GM19463 (cell line): ENCODE data around the gene CARD18.

ENCODE experiments used
- ATAC-seq: cut with Tn5 transposase; IDR thresholded peaks from one replicate; pipeline ENCODE4 v1.9.1; 2021; ENCODE audit warnings: mild to moderate bottlenecking, moderate library complexity; ENCODE audit not compliant: unreplicated experiment

Gene CARD18

GRCh38 chr11:105139669-105140068 lies at the start of gene CARD18:
Gene CARD18, minus strand, starts transcription at chr11:105139769. Its CDS starts 43 bp downstream, at chr11:105139726.
- ATAC-seq, result no peak

GRCh38 chr11:105183987-105184386 lies 44.4 kb upstream of the CARD18 start:
- no peak for ATAC-seq

- ATAC-seq, result no peak
Measured at GRCh38 chr11:105183426-105183825, 43.9 kb upstream of the CARD18 start.

- ATAC-seq, result no peak
Measured at GRCh38 chr11:105181521-105181920, 42.0 kb upstream of the CARD18 start.

- no peak for ATAC-seq
Measured at GRCh38 chr11:105181100-105181499, 41.5 kb upstream of the CARD18 start.

GRCh38 chr11:105179542-105180278 lies 40.1 kb upstream of the CARD18 start:
- no peak for ATAC-seq

- ATAC-seq, result no peak
Measured at GRCh38 chr11:105177658-105178057, 38.1 kb upstream of the CARD18 start.

GRCh38 chr11:105168457-105168856 lies 28.9 kb upstream of the CARD18 start:
- no peak for ATAC-seq

- ATAC-seq, result no peak
Measured at GRCh38 chr11:105167244-105167643, 27.7 kb upstream of the CARD18 start.

- no peak for ATAC-seq
Measured at GRCh38 chr11:105164208-105164607, 24.6 kb upstream of the CARD18 start.

GRCh38 chr11:105162506-105162905 lies 22.9 kb upstream of the CARD18 start:
- ATAC-seq, result no peak

GRCh38 chr11:105158436-105158835 lies 18.9 kb upstream of the CARD18 start:
- ATAC-seq, result no peak

- ATAC-seq, result no peak
Measured at GRCh38 chr11:105156720-105157119, 17.2 kb upstream of the CARD18 start.

GRCh38 chr11:105156231-105156630 lies 16.7 kb upstream of the CARD18 start:
- no peak for ATAC-seq

GRCh38 chr11:105155679-105156078 lies 16.1 kb upstream of the CARD18 start:
- ATAC-seq, result no peak

- no peak for ATAC-seq
Measured at GRCh38 chr11:105153392-105153791, 13.8 kb upstream of the CARD18 start.

- ATAC-seq, result no peak
Measured at GRCh38 chr11:105152560-105152959, 13.0 kb upstream of the CARD18 start.

GRCh38 chr11:105152021-105152512 lies 12.5 kb upstream of the CARD18 start:
- ATAC-seq, result no peak

GRCh38 chr11:105149477-105149876 lies 9.9 kb upstream of the CARD18 start:
- no peak for ATAC-seq

- no peak for ATAC-seq
Measured at GRCh38 chr11:105148241-105148640, 8.7 kb upstream of the CARD18 start.

- ATAC-seq, result no peak
Measured at GRCh38 chr11:105144887-105145286, 5.3 kb upstream of the CARD18 start.

- no peak for ATAC-seq
Measured at GRCh38 chr11:105142167-105142566, 2.6 kb upstream of the CARD18 start.

GRCh38 chr11:105137286-105137685 lies 2.3 kb downstream of the CARD18 start:
- no peak for ATAC-seq
